Right lobe of liver (tissue), 4 donors: ENCODE results near the gene ATP12A.

ENCODE experiments used
- POLR2A ChIP-seq: fragments of 450-650 bp; IDR thresholded peaks from one replicate; pipeline ENCODE4 v1.6.1; 2017; ENCODE audit warnings: antibody characterized with exemption, mild to moderate bottlenecking
- TF ChIP-seq, protein P1 (sequence below), 4 donors: fragments of 200-600 bp in 3 of 4; fragments of 450-650 bp in 1 of 4; IDR thresholded peaks; one replicate each; pipeline versions ENCODE4 v1.5.1 to v1.8.0; 2016 to 2022; ENCODE audit warnings: antibody characterized with exemption in 4 of 4, mild to moderate bottlenecking in 2 of 4
- donor health status: DM: no; HTN: no; CAD: no.
- donor health status: DM: no; HTN: no; CAD: no.
- donor health status: DM: no; HTN: yes; CAD: no.

DNA sequence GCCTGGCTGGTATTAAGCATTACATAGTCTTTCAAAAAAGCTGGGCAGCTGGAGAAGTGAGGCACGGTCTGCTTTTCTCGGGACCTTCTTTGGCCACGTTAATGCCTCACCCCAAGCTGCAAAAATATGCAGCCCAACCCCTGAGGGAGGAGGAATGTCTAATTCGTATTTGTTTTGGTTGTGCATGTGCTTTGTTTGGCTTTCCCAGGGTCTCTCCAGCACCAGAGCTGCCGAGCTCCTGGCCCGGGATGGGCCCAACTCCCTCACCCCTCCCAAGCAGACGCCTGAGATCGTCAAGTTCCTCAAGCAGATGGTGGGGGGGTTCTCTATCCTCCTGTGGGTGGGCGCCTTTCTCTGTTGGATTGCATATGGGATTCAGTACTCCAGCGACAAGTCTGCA lies 7.9 kb downstream of the ATP12A start:
- no peak for TF ChIP-seq POLR2A
- TF ChIP-seq, protein P1, sequence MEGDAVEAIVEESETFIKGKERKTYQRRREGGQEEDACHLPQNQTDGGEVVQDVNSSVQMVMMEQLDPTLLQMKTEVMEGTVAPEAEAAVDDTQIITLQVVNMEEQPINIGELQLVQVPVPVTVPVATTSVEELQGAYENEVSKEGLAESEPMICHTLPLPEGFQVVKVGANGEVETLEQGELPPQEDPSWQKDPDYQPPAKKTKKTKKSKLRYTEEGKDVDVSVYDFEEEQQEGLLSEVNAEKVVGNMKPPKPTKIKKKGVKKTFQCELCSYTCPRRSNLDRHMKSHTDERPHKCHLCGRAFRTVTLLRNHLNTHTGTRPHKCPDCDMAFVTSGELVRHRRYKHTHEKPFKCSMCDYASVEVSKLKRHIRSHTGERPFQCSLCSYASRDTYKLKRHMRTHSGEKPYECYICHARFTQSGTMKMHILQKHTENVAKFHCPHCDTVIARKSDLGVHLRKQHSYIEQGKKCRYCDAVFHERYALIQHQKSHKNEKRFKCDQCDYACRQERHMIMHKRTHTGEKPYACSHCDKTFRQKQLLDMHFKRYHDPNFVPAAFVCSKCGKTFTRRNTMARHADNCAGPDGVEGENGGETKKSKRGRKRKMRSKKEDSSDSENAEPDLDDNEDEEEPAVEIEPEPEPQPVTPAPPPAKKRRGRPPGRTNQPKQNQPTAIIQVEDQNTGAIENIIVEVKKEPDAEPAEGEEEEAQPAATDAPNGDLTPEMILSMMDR (IDR thresholded peaks at IDR 0.05), result no peak
